Measurements from ENCODE around the gene ELF3.

GRCh38 chr1:202007304-202007703, 3.1 kb upstream of the ELF3 start:
- no peak for TF ChIP-seq POLR2A (IDR thresholded peaks at IDR 0.05)
- no peak for TF ChIP-seq CTCF (IDR thresholded peaks at IDR 0.05)

Measured in esophagus squamous epithelium (tissue), 4 donors.